ENCODE data around the gene HDAC2. TPM values are rescaled to one million over a fixed set of nuclear protein-coding genes. Genes with fewer than 3 reads are reported as not detected.

Gene HDAC2
- total and polyA plus RNA-seq, 8 donors = 72.7 to 236 (median 198) TPM

DNA sequence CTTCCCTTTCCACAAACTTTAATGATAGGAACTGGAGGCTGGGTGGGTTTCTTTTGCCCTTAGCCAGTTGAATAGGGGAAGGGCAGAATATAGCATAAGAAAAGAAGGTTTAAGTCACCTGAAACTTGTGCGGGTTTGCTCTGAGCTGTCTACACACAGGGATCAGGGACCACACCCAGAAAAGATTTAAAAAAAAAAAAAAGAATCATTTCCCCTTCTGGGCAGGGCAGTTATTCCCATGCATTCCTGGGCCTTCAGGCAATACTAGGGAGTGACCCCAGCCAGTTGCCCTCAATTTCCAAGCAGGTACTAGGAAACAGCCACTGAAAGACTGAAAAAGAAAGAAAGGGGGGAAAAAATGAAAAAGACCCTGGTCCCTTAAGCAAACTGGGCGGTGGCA, 39.6 kb upstream of the HDAC2 start:
- no peaks in the 10 kb centered on the region for H3K9me3 ChIP-seq
- H3K36me3 ChIP-seq = no peaks in the 10 kb centered on the region
- no peak overlapping the region for H3K4me3 ChIP-seq
- H3K4me1 ChIP-seq = no peaks in the 10 kb centered on the region
- intact Hi-C loops (cut with DNase I) = no loop called here
- no peak for DNase-seq
- TF ChIP-seq, protein P1, sequence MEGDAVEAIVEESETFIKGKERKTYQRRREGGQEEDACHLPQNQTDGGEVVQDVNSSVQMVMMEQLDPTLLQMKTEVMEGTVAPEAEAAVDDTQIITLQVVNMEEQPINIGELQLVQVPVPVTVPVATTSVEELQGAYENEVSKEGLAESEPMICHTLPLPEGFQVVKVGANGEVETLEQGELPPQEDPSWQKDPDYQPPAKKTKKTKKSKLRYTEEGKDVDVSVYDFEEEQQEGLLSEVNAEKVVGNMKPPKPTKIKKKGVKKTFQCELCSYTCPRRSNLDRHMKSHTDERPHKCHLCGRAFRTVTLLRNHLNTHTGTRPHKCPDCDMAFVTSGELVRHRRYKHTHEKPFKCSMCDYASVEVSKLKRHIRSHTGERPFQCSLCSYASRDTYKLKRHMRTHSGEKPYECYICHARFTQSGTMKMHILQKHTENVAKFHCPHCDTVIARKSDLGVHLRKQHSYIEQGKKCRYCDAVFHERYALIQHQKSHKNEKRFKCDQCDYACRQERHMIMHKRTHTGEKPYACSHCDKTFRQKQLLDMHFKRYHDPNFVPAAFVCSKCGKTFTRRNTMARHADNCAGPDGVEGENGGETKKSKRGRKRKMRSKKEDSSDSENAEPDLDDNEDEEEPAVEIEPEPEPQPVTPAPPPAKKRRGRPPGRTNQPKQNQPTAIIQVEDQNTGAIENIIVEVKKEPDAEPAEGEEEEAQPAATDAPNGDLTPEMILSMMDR (IDR thresholded peaks at IDR 0.05) = no peak
- H3K27me3 ChIP-seq = no peaks in the 10 kb centered on the region
- no peak for ATAC-seq
- no peak overlapping the region for H3K27ac ChIP-seq

DNA sequence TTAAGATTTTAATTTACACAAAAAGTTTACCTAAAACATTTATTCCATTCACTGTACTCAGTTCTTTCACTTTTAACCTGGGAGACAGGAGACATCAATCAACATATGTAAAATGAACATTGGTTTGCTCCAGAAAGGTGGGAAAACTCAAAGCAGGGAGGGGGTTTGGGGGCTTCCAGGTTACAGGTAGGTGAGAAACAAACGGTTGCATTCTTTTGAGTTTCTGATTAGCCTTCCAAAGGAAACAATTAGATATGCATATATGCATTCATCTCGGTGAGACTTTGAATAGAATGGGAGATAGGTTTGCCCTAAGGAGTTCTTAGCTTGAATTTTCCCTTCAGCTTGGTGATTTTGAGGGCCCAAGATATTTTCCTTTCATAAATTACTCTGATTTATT, 38.2 kb upstream of the HDAC2 start:
- Histone ChIP-seq H3K4me3 (no peak overlapping the region), H3K27ac (no peak overlapping the region), H3K36me3 (no peaks in the 10 kb centered on the region), H3K9me3 (no peaks in the 10 kb centered on the region), H3K4me1 (no peaks in the 10 kb centered on the region), H3K27me3 (no peaks in the 10 kb centered on the region)
- TF ChIP-seq, protein P1 (IDR thresholded peaks at IDR 0.05) = no peak
- no peak for ATAC-seq
- intact Hi-C loops (cut with DNase I) = no loop called here
- DNase-seq = no peak

DNA sequence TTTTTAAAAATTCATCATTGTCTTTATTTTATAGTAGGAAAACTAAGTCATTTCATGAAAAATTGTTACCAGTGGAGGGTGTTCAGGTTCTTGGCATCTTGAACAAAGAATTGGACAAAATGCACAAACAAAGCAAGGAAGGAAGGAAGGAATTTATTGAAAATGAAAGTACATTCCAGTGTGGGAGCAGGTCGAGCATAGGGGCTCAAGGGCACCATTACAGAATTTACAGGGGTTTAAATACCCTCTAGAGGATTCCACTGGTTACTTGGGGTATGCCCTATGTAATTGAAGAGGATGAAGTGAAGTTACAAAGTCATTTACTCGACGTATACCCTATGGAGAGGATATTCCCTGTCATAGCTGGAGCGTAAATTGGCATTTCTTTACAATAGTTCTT, 37.4 kb upstream of the HDAC2 start:
- intact Hi-C loops (cut with DNase I) = no loop called here
- DNase-seq = no peak
- H3K36me3 ChIP-seq = no peaks in the 10 kb centered on the region
- no peak overlapping the region for H3K4me3 ChIP-seq
- no peak for ATAC-seq
- H3K27me3 ChIP-seq = no peaks in the 10 kb centered on the region
- H3K9me3 ChIP-seq = no peaks in the 10 kb centered on the region
- H3K27ac ChIP-seq = no peak overlapping the region
- no peaks in the 10 kb centered on the region for H3K4me1 ChIP-seq
- TF ChIP-seq, protein P1 (IDR thresholded peaks at IDR 0.05) = no peak

DNA sequence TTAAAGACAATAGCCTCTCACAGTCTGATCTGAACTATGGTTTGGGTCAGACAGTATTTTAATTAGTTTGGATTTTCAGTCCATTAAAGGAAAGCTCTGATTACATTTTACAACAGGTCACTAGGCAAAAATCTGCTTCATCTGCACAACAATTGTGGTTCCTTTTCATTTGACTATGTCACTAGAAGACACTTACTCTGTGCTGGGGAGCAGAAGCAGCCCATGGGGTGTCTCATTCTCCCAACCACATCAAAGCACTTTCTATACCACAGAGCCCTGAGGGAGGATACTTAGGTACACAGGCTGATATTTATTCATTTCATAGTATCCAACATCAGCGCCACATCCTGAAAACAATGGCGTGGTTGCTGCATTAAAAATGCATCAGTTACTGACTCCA, 36.6 kb upstream of the HDAC2 start:
- no peaks in the 10 kb centered on the region for H3K36me3 ChIP-seq
- DNase-seq (no peak), ATAC-seq (no peak)
- no peaks in the 10 kb centered on the region for H3K4me1 ChIP-seq
- no peaks in the 10 kb centered on the region for H3K27me3 ChIP-seq
- no peaks in the 10 kb centered on the region for H3K9me3 ChIP-seq
- no peak overlapping the region for H3K27ac ChIP-seq
- intact Hi-C loops (cut with DNase I) = no loop called here
- TF ChIP-seq, protein P1 (IDR thresholded peaks at IDR 0.05) = no peak
- H3K4me3 ChIP-seq = no peak overlapping the region

DNA sequence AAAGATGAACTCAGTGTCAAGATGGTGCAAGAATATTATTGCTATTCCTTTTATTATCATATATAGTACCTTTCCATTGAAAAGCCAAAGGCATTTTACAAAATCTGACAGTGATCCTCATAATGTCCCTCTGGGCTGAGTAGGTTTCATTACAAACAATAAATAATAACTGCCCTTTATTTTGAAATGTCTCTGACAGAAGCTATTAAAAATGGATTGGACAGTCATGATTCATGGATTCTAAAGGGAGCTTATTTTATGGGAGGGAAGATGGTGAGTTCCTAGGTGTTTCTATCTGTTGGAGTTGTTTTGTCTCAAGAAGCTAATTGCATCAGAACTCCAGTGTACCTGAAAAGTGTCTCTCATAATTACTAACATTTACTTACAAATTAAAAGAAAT, 30.4 kb upstream of the HDAC2 start:
- no peak overlapping the region for H3K4me3 ChIP-seq
- no peaks in the 10 kb centered on the region for H3K4me1 ChIP-seq
- no peak for ATAC-seq
- no peak for DNase-seq
- H3K36me3 ChIP-seq = no peaks in the 10 kb centered on the region
- H3K9me3 ChIP-seq = no peaks in the 10 kb centered on the region
- H3K27ac ChIP-seq = no peak overlapping the region
- no peaks in the 10 kb centered on the region for H3K27me3 ChIP-seq
- TF ChIP-seq, protein P1 (IDR thresholded peaks at IDR 0.05) = no peak
- intact Hi-C loops (cut with DNase I) = no loop called here

Data from left lung (tissue), 10 donors.